Measurements from ENCODE around the gene FNDC7. TPM values are rescaled to one million over a fixed set of nuclear protein-coding genes. Genes with fewer than 3 reads are reported as not detected.

The FNDC7 gene
- total RNA-seq, 1 donor from 2014 or later, result not detected

DNA sequence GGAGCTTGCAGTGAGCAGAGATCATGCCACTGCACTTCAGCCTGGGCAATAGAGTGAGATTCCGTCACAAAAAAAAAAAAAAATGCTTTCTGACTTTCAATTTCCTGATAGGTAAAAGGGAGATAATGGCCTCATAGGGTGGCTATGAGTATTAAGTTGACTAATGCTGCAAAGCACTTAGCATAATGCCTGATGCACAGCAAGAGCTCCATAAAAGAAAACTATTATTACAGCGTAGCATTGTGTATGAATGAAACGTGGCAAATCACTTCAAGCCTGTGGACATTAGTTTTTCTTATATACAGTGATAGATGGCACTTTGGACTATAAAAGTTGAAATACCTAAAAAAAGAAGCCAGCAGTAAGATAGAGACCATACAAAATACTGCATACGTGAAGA lies 16.8 kb downstream of the FNDC7 start:
- Mint-ChIP-seq H3K27me3 (ENCODE audit: low read depth) (no peaks in the 10 kb centered on the region), H3K36me3 (ENCODE audit: low read depth) (no peaks in the 10 kb centered on the region), H3K27ac (ENCODE audit: unreplicated experiment) (no peak overlapping the region), H3K9me3 (ENCODE audit: low read depth) (no peaks in the 10 kb centered on the region), H3K4me1 (ENCODE audit: low read depth) (peaks cover 3% of the 10 kb centered on the region), H3K4me3 (ENCODE audit: unreplicated experiment) (no peak overlapping the region)
- no peak for TF ChIP-seq CTCF (IDR thresholded peaks at IDR 0.05)
- no peak for DNase-seq (ENCODE audit: low spot score)

DNA sequence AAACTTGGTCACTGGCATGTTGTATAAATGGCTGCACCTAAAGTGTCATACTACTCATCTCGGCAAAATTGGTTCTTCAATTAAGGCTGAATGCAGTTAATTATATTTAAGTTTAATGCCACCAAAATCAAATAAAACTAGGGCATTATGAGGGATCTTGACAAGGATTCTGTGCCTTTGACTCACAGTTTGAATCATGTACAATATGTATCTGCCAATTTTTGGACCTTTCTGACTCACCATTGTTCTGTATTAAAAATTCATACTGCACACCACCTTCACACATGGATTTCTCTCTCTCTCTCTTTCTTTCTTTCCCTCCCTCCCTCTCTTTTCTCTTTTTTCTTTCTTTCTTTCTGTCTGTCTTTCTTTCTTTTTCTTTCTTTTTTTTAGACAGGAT lies 19.7 kb downstream of the FNDC7 start:
- no peaks in the 10 kb centered on the region for H3K9me3 Mint-ChIP-seq (ENCODE audit: low read depth)
- no peak overlapping the region for H3K4me3 Mint-ChIP-seq (ENCODE audit: unreplicated experiment)
- no peaks in the 10 kb centered on the region for H3K36me3 Mint-ChIP-seq (ENCODE audit: low read depth)
- peaks cover 3% of the 10 kb centered on the region for H3K4me1 Mint-ChIP-seq (ENCODE audit: low read depth)
- H3K27ac Mint-ChIP-seq (ENCODE audit: unreplicated experiment), result no peak overlapping the region
- DNase-seq (ENCODE audit: low spot score), result no peak
- no peak for TF ChIP-seq CTCF (IDR thresholded peaks at IDR 0.05)
- peaks cover 7% of the 10 kb centered on the region for H3K27me3 Mint-ChIP-seq (ENCODE audit: low read depth)

DNA sequence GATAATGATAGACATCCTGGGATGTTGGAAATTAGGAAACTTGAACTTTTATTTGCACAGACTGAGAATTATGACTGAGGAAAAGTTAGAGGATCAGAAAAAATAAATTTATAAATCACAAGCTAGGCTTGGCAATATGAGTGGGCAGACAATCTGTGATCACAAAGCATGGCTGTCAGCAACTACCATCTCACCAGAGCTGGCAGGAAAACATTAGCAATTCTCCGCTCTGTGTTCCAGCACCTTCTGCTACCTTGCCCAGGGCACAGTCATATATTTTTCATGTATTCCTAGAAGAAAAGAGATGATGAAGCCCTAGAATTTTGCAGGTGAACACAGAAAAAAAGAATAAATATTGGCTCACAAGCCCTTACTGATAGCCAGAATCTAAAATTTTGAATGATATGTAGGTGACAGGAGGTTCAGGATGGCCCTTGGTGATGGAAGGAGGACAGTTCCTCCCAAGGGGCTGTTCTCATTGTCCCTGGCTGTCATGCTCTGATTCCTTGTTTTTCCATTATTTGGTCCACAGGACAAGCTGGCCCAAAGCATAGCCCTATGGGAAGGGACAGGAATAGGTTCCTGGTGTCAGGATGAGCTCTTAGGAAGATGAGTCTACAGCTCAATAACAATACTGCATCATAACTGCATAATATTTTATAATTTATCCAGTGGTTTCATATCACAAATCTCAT lies 21.6 kb downstream of the FNDC7 start:
- Mint-ChIP-seq H3K27ac (ENCODE audit: unreplicated experiment) (no peak overlapping the region), H3K9me3 (ENCODE audit: low read depth) (no peaks in the 10 kb centered on the region), H3K27me3 (ENCODE audit: low read depth) (peaks cover 7% of the 10 kb centered on the region), H3K4me3 (ENCODE audit: unreplicated experiment) (no peak overlapping the region), H3K36me3 (ENCODE audit: low read depth) (no peaks in the 10 kb centered on the region), H3K4me1 (ENCODE audit: low read depth) (peaks cover 3% of the 10 kb centered on the region)
- TF ChIP-seq CTCF (IDR thresholded peaks at IDR 0.05), result no peak
- DNase-seq (ENCODE audit: low spot score), result no peak

DNA sequence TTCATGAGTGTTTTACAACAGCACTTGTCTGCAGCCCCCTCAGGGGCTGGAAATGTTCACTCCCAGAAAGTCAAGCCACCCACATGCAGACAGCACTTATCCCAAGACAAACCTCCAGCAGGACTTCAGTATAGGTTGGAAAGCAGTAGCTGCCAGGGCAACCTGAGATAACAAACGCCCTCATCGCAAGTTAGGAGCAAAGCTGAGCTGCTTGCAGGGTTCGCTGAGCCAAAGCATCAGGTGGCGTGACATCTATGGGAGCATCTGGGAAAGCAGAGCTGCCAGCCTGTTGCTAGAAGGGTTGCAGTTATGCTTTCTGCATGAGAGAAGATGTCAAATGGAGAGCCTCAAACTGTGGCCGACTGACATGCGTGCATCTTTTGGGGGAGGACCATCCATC lies 29.5 kb downstream of the FNDC7 start:
- no peaks in the 10 kb centered on the region for H3K36me3 Mint-ChIP-seq (ENCODE audit: low read depth)
- no peaks in the 10 kb centered on the region for H3K27me3 Mint-ChIP-seq (ENCODE audit: low read depth)
- H3K4me1 Mint-ChIP-seq (ENCODE audit: low read depth), result peaks cover 3% of the 10 kb centered on the region
- H3K9me3 Mint-ChIP-seq (ENCODE audit: low read depth), result no peaks in the 10 kb centered on the region
- H3K4me3 Mint-ChIP-seq (ENCODE audit: unreplicated experiment), result no peak overlapping the region
- DNase-seq (ENCODE audit: low spot score), result no peak
- no peak overlapping the region for H3K27ac Mint-ChIP-seq (ENCODE audit: unreplicated experiment)
- no peak for TF ChIP-seq CTCF (IDR thresholded peaks at IDR 0.05)

- Mint-ChIP-seq H3K27me3 (ENCODE audit: low read depth) (no peaks in the 10 kb centered on the region), H3K9me3 (ENCODE audit: low read depth) (no peaks in the 10 kb centered on the region), H3K27ac (ENCODE audit: unreplicated experiment) (peak overlapping the region; percentile 100), H3K4me3 (ENCODE audit: unreplicated experiment) (peak overlapping the region; percentile 93), H3K4me1 (ENCODE audit: low read depth) (peaks cover 24% of the 10 kb centered on the region), H3K36me3 (ENCODE audit: low read depth) (peaks cover 2% of the 10 kb centered on the region)
- no peak for DNase-seq (ENCODE audit: low spot score)
- TF ChIP-seq CTCF (IDR thresholded peaks at IDR 0.05), result no peak
Observed at GRCh38 chr1:108745980-108746381, 33.3 kb downstream of the FNDC7 start.
